ACHN (cell line): ENCODE results near the gene ADRA2C.

Experiments used
- DNase-seq: peaks from one replicate; pipeline ENCODE4 v3.0.0-alpha.2; 2015
- in situ Hi-C: cut with HindIII; loops from 2 replicates; pipeline ENCODE4 v1.10.0; 2017; ENCODE audit warnings: low sequenced_read_pairs, low pct_ligation_motif_present, low pct_unique_long_range_greater_than_20kb

ADRA2C gene

GRCh38 chr4:3730422-3731190 lies 35.6 kb upstream of the ADRA2C start:
- in situ Hi-C loops = no loop called here
- no peak for DNase-seq

GRCh38 chr4:3732076-3733028 lies 33.8 kb upstream of the ADRA2C start:
- no peak for DNase-seq
- in situ Hi-C loops = no loop called here

GRCh38 chr4:3733195-3733594 lies 33.0 kb upstream of the ADRA2C start:
- in situ Hi-C loops = no loop called here
- no peak for DNase-seq

- in situ Hi-C loops = no loop called here
- no peak for DNase-seq
Measured at GRCh38 chr4:3735196-3735595, 31.0 kb upstream of the ADRA2C start.

- no peak for DNase-seq
- in situ Hi-C loops = no loop called here
Measured at GRCh38 chr4:3736290-3736689, 29.9 kb upstream of the ADRA2C start.

GRCh38 chr4:3736806-3737205 lies 29.4 kb upstream of the ADRA2C start:
- in situ Hi-C loops = no loop called here
- no peak for DNase-seq

GRCh38 chr4:3739577-3739976 lies 26.6 kb upstream of the ADRA2C start:
- DNase-seq = no peak
- in situ Hi-C loops = no loop called here

GRCh38 chr4:3740256-3740655 lies 25.9 kb upstream of the ADRA2C start:
- in situ Hi-C loops = no loop called here
- no peak for DNase-seq

- no peak for DNase-seq
Measured at GRCh38 chr4:3741217-3742011, 24.8 kb upstream of the ADRA2C start.

GRCh38 chr4:3742610-3743009 lies 23.6 kb upstream of the ADRA2C start:
- in situ Hi-C loops = no loop called here
- no peak for DNase-seq

More at GRCh38 chr4:3741217-3742011, 24.8 kb upstream of the ADRA2C start:
- in situ Hi-C loops = no loop called here

GRCh38 chr4:3744232-3744631 lies 22.0 kb upstream of the ADRA2C start:
- in situ Hi-C loops = no loop called here
- DNase-seq = no peak

GRCh38 chr4:3744901-3745300 lies 21.3 kb upstream of the ADRA2C start:
- no peak for DNase-seq
- in situ Hi-C loops = no loop called here

GRCh38 chr4:3745886-3746656 lies 20.1 kb upstream of the ADRA2C start:
- in situ Hi-C loops = no loop called here
- no peak for DNase-seq

GRCh38 chr4:3746701-3747580 lies 19.2 kb upstream of the ADRA2C start:
- in situ Hi-C loops = no loop called here
- peak; percentile 4 for DNase-seq

- in situ Hi-C loops = no loop called here
- peak; percentile 8 for DNase-seq
Measured at GRCh38 chr4:3747581-3747904, 18.6 kb upstream of the ADRA2C start.

GRCh38 chr4:3748136-3748898 lies 17.9 kb upstream of the ADRA2C start:
- DNase-seq = no peak
- in situ Hi-C loops = no loop called here

- in situ Hi-C loops = no loop called here
- no peak for DNase-seq
Measured at GRCh38 chr4:3749081-3749480, 17.1 kb upstream of the ADRA2C start.
